K562 (cell line): ENCODE measurements around the gene ZNHIT3. TPM values are rescaled to one million over a fixed set of nuclear protein-coding genes. Genes with fewer than 3 reads are reported as not detected.

ENCODE experiments used
- ARID4B ChIP-seq: sonication (generic); formaldehyde crosslinking; IDR thresholded peaks from 2 replicates; pipeline ENCODE4 v1.8.0; 2022; ENCODE audit warnings: mild to moderate bottlenecking, missing genetic modification reagents
- BHLHE40 ChIP-seq: IDR thresholded peaks from 2 replicates; pipeline ENCODE4 v1.6.1; 2011; ENCODE audit warnings: low read length, improper control_type of control experiment
- CHD2 ChIP-seq: IDR thresholded peaks from 2 replicates; pipeline ENCODE4 v1.6.1; 2011; ENCODE audit warnings: low read depth, low read length
- CTBP1 ChIP-seq: fragments of 450-650 bp; IDR thresholded peaks from 2 replicates; pipeline ENCODE4 v1.6.1; 2016; ENCODE audit warnings: borderline replicate concordance
- DPF2 ChIP-seq: fragments of 450-650 bp; IDR thresholded peaks from 2 replicates; pipeline ENCODE4 v1.6.1; 2016
- IRF9 ChIP-seq: fragments of 450-650 bp; IDR thresholded peaks from 2 replicates; pipeline ENCODE4 v1.6.1; 2016; ENCODE audit warnings: missing biosample characterization, missing genetic modification characterization
- KDM5B ChIP-seq: fragments of 200-600 bp; sonication (generic); IDR thresholded peaks from 2 replicates; pipeline ENCODE4 v1.6.1; 2012; ENCODE audit warnings: low read depth, mild to moderate bottlenecking, moderate library complexity, low read length, control low read depth, inconsistent platforms; ENCODE audit not compliant: insufficient replicate concordance
- NBN ChIP-seq: fragments of 450-650 bp; IDR thresholded peaks from 2 replicates; pipeline ENCODE4 v1.6.1; 2016; ENCODE audit warnings: low read depth, mild to moderate bottlenecking
- POLR3G ChIP-seq: IDR thresholded peaks from 2 replicates; pipeline ENCODE4 v1.6.1; 2011; ENCODE audit not compliant: insufficient read length, insufficient replicate concordance; ENCODE audit errors: extremely low read depth
- SMARCC2 ChIP-seq: fragments of 450-650 bp; IDR thresholded peaks from 2 replicates; pipeline ENCODE4 v1.6.1; 2017; ENCODE audit warnings: antibody characterized with exemption, moderate library complexity, mild to moderate bottlenecking, low read depth
- SMC3 ChIP-seq: conservative IDR thresholded peaks from 2 replicates; pipeline ENCODE4 v1.6.1; 2011; ENCODE audit warnings: low read depth, low read length, improper control_type of control experiment; ENCODE audit not compliant: insufficient read depth
- ZNF143 ChIP-seq: sonication (generic); formaldehyde crosslinking; IDR thresholded peaks from 2 replicates; pipeline ENCODE4 v1.9.0; 2022; ENCODE audit warnings: mild to moderate bottlenecking, missing genetic modification reagents
- ZNF431 ChIP-seq: sonication (generic); formaldehyde crosslinking; IDR thresholded peaks from 2 replicates; pipeline ENCODE4 v1.8.0; 2022; ENCODE audit warnings: mild to moderate bottlenecking, missing genetic modification reagents
- polyA plus RNA-seq, 8 experiments: library from polyadenylated mRNA; depleted of rRNA in 4 of 8; stranded (reverse) in 5 of 8; unstranded in 3 of 8; fragments of >200 nt; fragmentation: Nextera tagmentation in 2 of 8; fragmentation: Illumina TruSeq in 1 of 8; extraction: Ambion mirVana in 2 of 8; extraction: Trizol in 1 of 8; gene quantifications; 2 replicates each; pipeline versions ENCODE4 v1.2.1 to v1.2.3, GENCODE V29; 2011 to 2014; ENCODE audit warnings: inconsistent platforms in 1 of 8, missing spikeins in 1 of 8
- total RNA-seq, 7 experiments: library from RNA; depleted of rRNA in 6 of 7; stranded (reverse); fragments of >200 nt in 6 of 7; fragmentation: Illumina TruSeq in 2 of 7; extraction: Trizol in 2 of 7; gene quantifications; 2 replicates each; pipeline versions ENCODE4 v1.2.1 to v1.2.3, GENCODE V29; 2011 to 2021; ENCODE audit warnings: low replicate concordance in 1 of 7
- TF ChIP-seq, protein P1 (sequence below): sonication (generic); formaldehyde crosslinking; IDR thresholded peaks from 2 replicates; pipeline ENCODE4 v1.4.0; 2020; ENCODE audit warnings: mild to moderate bottlenecking, missing genetic modification reagents
- TF ChIP-seq, protein P2 (sequence below): sonication (generic); formaldehyde crosslinking; IDR thresholded peaks from 2 replicates; pipeline ENCODE4 v1.8.1; 2023; ENCODE audit warnings: mild to moderate bottlenecking, missing genetic modification reagents
- TF ChIP-seq, protein P3 (sequence below): fragments of 250-450 bp; sonication (Bioruptor Pico); IDR thresholded peaks from 2 replicates; pipeline ENCODE4 v1.8.0; 2021; ENCODE audit warnings: borderline replicate concordance, mild to moderate bottlenecking, moderate library complexity; ENCODE audit not compliant: poor library complexity, severe bottlenecking

The ZNHIT3 gene
- total and polyA plus RNA-seq, 9 of the 15 experiments (the other 6 are each of a cell fraction or from before 2014, with no cell fraction given): 45.0 to 300 (median 88.4) TPM

- TF ChIP-seq ZNF431 (CRISPR knock-in tag): peak; percentile 41; the same call in 1 of the 2 replicates
- no peak for TF ChIP-seq SMARCC2
- TF ChIP-seq POLR3G: no peak
- no peak; the same call in 1 of the 2 replicates for TF ChIP-seq DPF2
- TF ChIP-seq, protein P1, sequence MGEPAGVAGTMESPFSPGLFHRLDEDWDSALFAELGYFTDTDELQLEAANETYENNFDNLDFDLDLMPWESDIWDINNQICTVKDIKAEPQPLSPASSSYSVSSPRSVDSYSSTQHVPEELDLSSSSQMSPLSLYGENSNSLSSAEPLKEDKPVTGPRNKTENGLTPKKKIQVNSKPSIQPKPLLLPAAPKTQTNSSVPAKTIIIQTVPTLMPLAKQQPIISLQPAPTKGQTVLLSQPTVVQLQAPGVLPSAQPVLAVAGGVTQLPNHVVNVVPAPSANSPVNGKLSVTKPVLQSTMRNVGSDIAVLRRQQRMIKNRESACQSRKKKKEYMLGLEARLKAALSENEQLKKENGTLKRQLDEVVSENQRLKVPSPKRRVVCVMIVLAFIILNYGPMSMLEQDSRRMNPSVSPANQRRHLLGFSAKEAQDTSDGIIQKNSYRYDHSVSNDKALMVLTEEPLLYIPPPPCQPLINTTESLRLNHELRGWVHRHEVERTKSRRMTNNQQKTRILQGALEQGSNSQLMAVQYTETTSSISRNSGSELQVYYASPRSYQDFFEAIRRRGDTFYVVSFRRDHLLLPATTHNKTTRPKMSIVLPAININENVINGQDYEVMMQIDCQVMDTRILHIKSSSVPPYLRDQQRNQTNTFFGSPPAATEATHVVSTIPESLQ (CRISPR knock-in tag): 0 out of 2 replicates have a peak, but pooled peaks have one; percentile 43
- no peak for TF ChIP-seq SMC3
- TF ChIP-seq, protein P2, sequence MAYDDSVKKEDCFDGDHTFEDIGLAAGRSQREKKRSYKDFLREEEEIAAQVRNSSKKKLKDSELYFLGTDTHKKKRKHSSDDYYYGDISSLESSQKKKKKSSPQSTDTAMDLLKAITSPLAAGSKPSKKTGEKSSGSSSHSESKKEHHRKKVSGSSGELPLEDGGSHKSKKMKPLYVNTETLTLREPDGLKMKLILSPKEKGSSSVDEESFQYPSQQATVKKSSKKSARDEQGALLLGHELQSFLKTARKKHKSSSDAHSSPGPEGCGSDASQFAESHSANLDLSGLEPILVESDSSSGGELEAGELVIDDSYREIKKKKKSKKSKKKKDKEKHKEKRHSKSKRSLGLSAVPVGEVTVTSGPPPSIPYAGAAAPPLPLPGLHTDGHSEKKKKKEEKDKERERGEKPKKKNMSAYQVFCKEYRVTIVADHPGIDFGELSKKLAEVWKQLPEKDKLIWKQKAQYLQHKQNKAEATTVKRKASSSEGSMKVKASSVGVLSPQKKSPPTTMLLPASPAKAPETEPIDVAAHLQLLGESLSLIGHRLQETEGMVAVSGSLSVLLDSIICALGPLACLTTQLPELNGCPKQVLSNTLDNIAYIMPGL (CRISPR knock-in tag): 0 out of 2 replicates have a peak, but pooled peaks have one; percentile 7
- peak; percentile 23 for TF ChIP-seq KDM5B
- TF ChIP-seq, protein P3, sequence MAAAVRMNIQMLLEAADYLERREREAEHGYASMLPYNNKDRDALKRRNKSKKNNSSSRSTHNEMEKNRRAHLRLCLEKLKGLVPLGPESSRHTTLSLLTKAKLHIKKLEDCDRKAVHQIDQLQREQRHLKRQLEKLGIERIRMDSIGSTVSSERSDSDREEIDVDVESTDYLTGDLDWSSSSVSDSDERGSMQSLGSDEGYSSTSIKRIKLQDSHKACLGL: no peak
- no peak for TF ChIP-seq CHD2
- TF ChIP-seq ZNF143 (CRISPR knock-in tag): no peak
- TF ChIP-seq CTBP1: peak; percentile 78; the same call in 1 of the 2 replicates
- TF ChIP-seq NBN: 0 out of 2 replicates have a peak, but pooled peaks have one; percentile 5
- TF ChIP-seq BHLHE40: no peak; the same call in 1 of the 2 replicates
- TF ChIP-seq IRF9 (tag): no peak
- TF ChIP-seq ARID4B (CRISPR knock-in tag): no peak
These were observed 47.7 kb downstream of the ZNHIT3 start (continued) for GRCh38 chr17:36533935-36534839.
